ENCODE results near the gene AGBL3. TPM values are rescaled to one million over a fixed set of nuclear protein-coding genes. Genes with fewer than 3 reads are reported as not detected.

Gene AGBL3
- total RNA-seq, 1 experiment from 2014 or later: 2.1 TPM

GRCh38 chr7:135143885-135144668 is 157.8 kb downstream of the AGBL3 start:
- no peak for ATAC-seq

GRCh38 chr7:135147341-135147898 is 161.1 kb downstream of the AGBL3 start:
- no peak for ATAC-seq
- ChIA-PET POLR2A (no interaction called here), CTCF (interaction anchor here (1.6 kb wide), 1 partner anchor 23 kb away, joined by 5 read pairs; the partner anchor contains the start of gene CYREN)
- Mint-ChIP-seq H3K9me3 (no peaks in the 10 kb centered on the region), H3K36me3 (no peaks in the 10 kb centered on the region), H3K4me1 (peaks cover 13% of the 10 kb centered on the region), H3K4me3 (no peak overlapping the region), H3K27ac (no peak overlapping the region), H3K27me3 (ENCODE audit: low read depth) (no peaks in the 10 kb centered on the region)
- TF ChIP-seq IRF1 (CRISPR knock-in tag; IDR thresholded peaks at IDR 0.05) (no peak), ZNF532 (CRISPR knock-in tag; IDR thresholded peaks at IDR 0.05; ENCODE audit: borderline replicate concordance) (no peak), ATF2 (CRISPR knock-in tag; IDR thresholded peaks at IDR 0.05; ENCODE audit: borderline replicate concordance, low read depth) (no peak)
- DNase-seq (ENCODE audit: low spot score): no peak

More at GRCh38 chr7:135143885-135144668, 157.8 kb downstream of the AGBL3 start:
- ChIA-PET POLR2A (no interaction called here), CTCF (interaction anchor here (0.7 kb wide), 1 partner anchor 410 kb away, joined by 3 read pairs; no protein-coding TSS in a partner anchor)
- no peaks in the 10 kb centered on the region for H3K27me3 Mint-ChIP-seq (ENCODE audit: low read depth)
- no peak overlapping the region for H3K4me3 Mint-ChIP-seq
- no peak for DNase-seq (ENCODE audit: low spot score)
- no peak for TF ChIP-seq MYBL2 (CRISPR knock-in tag; IDR thresholded peaks at IDR 0.05)
- TF ChIP-seq GABPB1 (CRISPR knock-in tag; IDR thresholded peaks at IDR 0.05): no peak
- H3K27ac Mint-ChIP-seq: no peak overlapping the region
- no peaks in the 10 kb centered on the region for H3K36me3 Mint-ChIP-seq
- no peaks in the 10 kb centered on the region for H3K9me3 Mint-ChIP-seq
- peaks cover 13% of the 10 kb centered on the region for H3K4me1 Mint-ChIP-seq

GRCh38 chr7:135147899-135148721 is 161.8 kb downstream of the AGBL3 start, which contains the start of gene TMEM140:
Gene TMEM140 (plus strand): TSS chr7:135148072. CDS start chr7:135164442, 16,370 bp downstream.
- DNase-seq (ENCODE audit: low spot score) (no peak), ATAC-seq (no peak)
- Mint-ChIP-seq H3K9me3 (peaks cover 5% of the 10 kb centered on the region), H3K36me3 (no peaks in the 10 kb centered on the region), H3K4me1 (peaks cover 13% of the 10 kb centered on the region), H3K27ac (no peak within 1 kb of the TSS), H3K27me3 (ENCODE audit: low read depth) (no peaks in the 10 kb centered on the region), H3K4me3 (no peak within 1 kb of the TSS)
- CTCF ChIA-PET: interaction anchor here (1.3 to 1.6 kb wide), 2 partner anchors 13 to 22 kb away, joined by 3 to 5 read pairs; partner anchors contain the start of gene CYREN
- POLR2A ChIA-PET: no interaction called here
- TF ChIP-seq ARID4B (CRISPR knock-in tag; IDR thresholded peaks at IDR 0.05; ENCODE audit: borderline replicate concordance) (no peak), GABPB1 (CRISPR knock-in tag; IDR thresholded peaks at IDR 0.05) (peak; percentile 96)

All from WTC11 (cell line).